ENCODE measurements around the gene FBXO5. TPM values are rescaled to one million over a fixed set of nuclear protein-coding genes. Genes with fewer than 3 reads are reported as not detected.

Gene FBXO5
- total RNA-seq, 1 donor from 2014 or later: 40.7 TPM

- intact Hi-C loops (cut with micrococcal nuclease): loop anchor here (1.0 kb wide), 1 partner anchor 70 kb away; no protein-coding TSS in a partner anchor
Measured at GRCh38 chr6:152954443-152954842, 28.4 kb downstream of the FBXO5 start.

GRCh38 chr6:152952866-152953509 lies 29.9 kb downstream of the FBXO5 start:
- intact Hi-C loops (cut with micrococcal nuclease): loop anchor here (1.0 kb wide), 1 partner anchor 89 kb away; no protein-coding TSS in a partner anchor

- intact Hi-C loops (cut with micrococcal nuclease): no loop called here
Measured at GRCh38 chr6:152952045-152952444, 30.8 kb downstream of the FBXO5 start.

DNA sequence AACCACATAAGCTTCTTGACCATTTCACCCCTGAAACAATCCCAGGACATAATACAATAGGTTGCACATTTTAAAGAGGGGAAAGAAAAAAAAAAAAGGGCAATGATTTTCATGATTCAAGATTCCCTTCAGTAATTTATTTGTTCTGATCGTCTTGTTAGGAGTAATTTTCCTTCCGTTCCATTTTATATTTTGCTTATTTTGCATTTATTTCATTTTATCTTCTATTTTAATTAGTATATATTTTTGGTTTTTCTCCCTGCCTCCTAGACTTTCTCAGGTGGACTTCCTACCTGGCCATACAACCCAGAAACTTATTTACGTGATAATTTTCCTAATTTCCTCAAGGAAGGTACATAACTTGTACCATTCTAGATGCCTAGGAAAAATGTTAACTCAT lies 32.6 kb downstream of the FBXO5 start:
- intact Hi-C loops (cut with micrococcal nuclease): no loop called here

GRCh38 chr6:152948150-152948768 lies 34.6 kb downstream of the FBXO5 start:
- intact Hi-C loops (cut with micrococcal nuclease): loop anchor here (1.0 to 2.0 kb wide), 6 partner anchors 51 to 463 kb away; no protein-coding TSS in a partner anchor

DNA sequence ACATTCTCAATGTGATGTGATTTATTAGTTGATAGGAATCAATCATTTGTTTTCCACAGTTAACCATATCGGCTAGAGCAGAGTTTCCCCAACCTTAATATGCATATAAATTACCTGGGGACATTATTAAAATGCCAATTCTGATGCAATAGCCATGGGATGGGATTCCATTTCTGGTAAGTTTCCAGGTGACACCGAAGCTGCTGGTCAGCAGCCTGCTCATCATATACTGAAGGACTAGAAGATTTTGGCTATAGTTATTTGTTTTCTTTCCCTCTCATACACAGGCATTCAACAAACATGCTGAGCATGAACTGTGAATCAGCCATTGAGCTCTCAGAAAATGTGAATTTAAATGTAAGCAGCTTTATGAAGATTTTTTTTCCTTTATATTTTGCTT lies 35.8 kb downstream of the FBXO5 start:
- intact Hi-C loops (cut with micrococcal nuclease): no loop called here

GRCh38 chr6:152946484-152946883 lies 36.4 kb downstream of the FBXO5 start:
- intact Hi-C loops (cut with micrococcal nuclease): no loop called here

DNA sequence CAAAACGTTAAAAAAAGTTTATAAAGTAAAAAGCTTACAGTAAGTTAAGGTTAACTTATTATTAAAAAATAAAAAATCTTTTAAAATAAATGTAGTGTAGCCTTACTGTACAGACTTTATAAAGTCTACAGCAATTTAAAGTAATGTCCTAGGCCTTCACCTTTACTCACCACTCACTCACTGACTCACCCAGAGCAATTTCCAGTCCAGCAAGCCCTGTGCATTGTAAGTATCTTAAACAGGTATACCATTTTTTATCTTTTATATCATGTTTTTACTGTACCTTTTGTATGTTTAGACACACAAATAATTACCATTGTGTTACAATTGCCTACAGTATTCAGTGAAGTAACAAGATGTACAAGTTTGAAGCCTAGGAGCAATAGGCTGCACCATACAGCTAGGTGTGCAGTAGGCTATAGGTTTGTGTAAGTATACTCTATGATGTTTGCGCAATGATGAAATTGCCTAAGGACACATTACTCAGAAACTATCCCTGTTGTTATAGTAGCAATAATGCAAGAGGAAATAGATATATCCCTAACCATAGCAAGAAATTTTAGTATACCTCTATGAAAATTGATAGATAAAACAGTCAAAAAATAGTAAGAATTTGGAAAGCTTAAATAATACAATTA lies 39.5 kb downstream of the FBXO5 start:
- intact Hi-C loops (cut with micrococcal nuclease): no loop called here

GRCh38 chr6:152942319-152942869 lies 40.4 kb downstream of the FBXO5 start:
- intact Hi-C loops (cut with micrococcal nuclease): no loop called here

DNA sequence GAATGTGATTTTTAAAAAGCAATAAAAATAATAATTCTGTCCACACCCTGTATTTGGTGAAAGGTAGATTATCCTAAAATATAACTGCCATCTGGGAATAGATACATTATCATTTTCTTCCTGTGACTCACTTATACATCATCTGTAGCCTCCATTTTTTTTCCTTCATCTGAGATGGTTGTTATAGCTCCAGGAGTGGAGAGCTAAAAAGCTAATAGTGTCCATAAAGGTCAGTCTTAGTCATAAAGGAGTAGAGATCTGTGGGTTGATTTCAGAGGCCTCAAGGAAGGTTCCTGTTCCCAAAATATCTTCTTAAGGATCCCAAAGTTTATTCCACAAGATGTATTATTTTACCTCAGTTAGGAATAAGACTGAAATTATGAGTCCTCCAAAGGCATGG lies 41.1 kb downstream of the FBXO5 start:
- intact Hi-C loops (cut with micrococcal nuclease): no loop called here

- intact Hi-C loops (cut with micrococcal nuclease): no loop called here
Measured at GRCh38 chr6:152932865-152933264, 50.0 kb downstream of the FBXO5 start.

DNA sequence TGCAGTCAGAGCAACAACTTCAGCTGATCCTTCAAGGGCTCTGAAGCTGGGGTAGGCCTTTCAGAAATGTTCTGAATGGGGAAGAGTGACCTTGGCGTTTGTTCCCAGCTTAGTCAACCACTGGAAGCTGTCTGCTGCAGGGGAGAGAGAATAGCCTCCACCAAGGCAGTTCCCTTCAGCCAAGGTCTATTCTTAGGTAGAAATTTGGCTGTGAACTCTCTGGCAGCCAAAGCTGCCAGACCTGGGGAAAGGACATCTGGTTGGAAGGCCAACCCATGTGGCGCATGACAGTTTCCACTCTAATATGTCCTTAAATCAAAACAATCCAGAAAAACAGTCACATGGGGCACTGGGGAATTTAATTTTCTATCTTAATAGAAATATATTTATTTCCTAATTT lies 60.1 kb downstream of the FBXO5 start:
- intact Hi-C loops (cut with micrococcal nuclease): no loop called here

Other genes with a start within 250 kb of the FBXO5 start
- not detected in 2 replicates for gene VIP, start 232.2 kb downstream of the FBXO5 start, total RNA-seq
- 18.9 and 20.5 TPM in 2 replicates for gene MTRF1L, start 19.7 kb upstream of the FBXO5 start, total RNA-seq
- not detected in 2 replicates for gene RGS17, start 148.2 kb upstream of the FBXO5 start, total RNA-seq

Measured in T-helper 1 cell treated with Interleukin-12 subunit alpha and Interleukin-12 subunit beta and Interleukin-4 antibody, amounts not matched to agents 30 ng/mL and 1 ng/mL, for 36 hours (primary cell).